Fibroblast of the aortic adventitia (primary cell): Measurements from ENCODE around the gene GNAI2. TPM values are rescaled to one million over a fixed set of nuclear protein-coding genes. Genes with fewer than 3 reads are reported as not detected.
"Not testable (repeated sequence)": the region's sequence is repeated elsewhere in the genome, so short reads cannot be mapped to it uniquely, and the experiment has no call there.

Source experiments
- DNase-seq: peaks from one replicate; pipeline ENCODE4 v3.0.0-alpha.2; 2010; ENCODE audit warnings: low read depth
- H3K4me3 ChIP-seq: 2 replicates; pipeline ENCODE4 v1.5.1; 2011; ENCODE audit warnings: low read depth, mild to moderate bottlenecking, control low read depth, low read length, moderate library complexity
- CTCF ChIP-seq: IDR thresholded peaks from 2 replicates; pipeline ENCODE4 v1.5.1; 2011; ENCODE audit warnings: mild to moderate bottlenecking, low read length, control low read depth, inconsistent platforms; ENCODE audit not compliant: insufficient read depth
- total RNA-seq: library from RNA; depleted of rRNA; stranded (reverse); fragments of >200 nt; gene quantifications from 2 replicates; pipeline ENCODE4 v1.2.3, GENCODE V29; 2012; ENCODE audit warnings: low replicate concordance

Gene GNAI2
- total RNA-seq, 1 donor, result 195 TPM

- H3K4me3 ChIP-seq, result no peak overlapping the region
- DNase-seq, result no peak
- TF ChIP-seq CTCF, result no peak
Observed at GRCh38 chr3:50222169-50222528, 13.9 kb upstream of the GNAI2 start.

GRCh38 chr3:50224639-50225038 is 11.4 kb upstream of the GNAI2 start:
- no peak for DNase-seq
- TF ChIP-seq CTCF, result no peak
- H3K4me3 ChIP-seq, result no peak overlapping the region

DNA sequence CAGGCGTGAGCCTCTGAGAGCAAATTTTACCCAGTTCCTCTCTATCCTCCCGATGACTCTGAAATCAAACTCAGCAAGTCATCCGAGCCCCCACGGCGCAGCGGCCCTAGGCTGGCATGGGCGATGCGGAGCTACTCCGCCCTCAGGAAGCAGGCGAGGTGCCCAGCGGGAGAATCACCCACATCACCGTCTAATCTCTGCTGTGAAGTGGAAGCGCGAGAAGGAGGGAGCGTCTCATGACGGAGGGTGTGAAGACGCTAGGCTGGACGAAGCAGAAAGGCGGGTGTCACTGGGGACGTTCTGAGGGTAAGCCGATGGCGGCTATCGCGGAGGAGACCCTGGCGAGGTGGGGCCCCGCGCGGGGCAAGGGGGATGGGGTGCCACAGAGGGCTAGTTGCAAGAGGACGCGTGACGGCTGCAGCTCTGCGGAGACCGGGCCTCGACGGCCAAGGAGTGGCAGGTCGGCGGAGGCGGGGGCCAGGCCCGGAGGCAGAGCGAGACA is 9.1 kb upstream of the GNAI2 start:
- peak; percentile 43 for DNase-seq
- TF ChIP-seq CTCF, result no peak
- peak overlapping the region; percentile 65 for H3K4me3 ChIP-seq

DNA sequence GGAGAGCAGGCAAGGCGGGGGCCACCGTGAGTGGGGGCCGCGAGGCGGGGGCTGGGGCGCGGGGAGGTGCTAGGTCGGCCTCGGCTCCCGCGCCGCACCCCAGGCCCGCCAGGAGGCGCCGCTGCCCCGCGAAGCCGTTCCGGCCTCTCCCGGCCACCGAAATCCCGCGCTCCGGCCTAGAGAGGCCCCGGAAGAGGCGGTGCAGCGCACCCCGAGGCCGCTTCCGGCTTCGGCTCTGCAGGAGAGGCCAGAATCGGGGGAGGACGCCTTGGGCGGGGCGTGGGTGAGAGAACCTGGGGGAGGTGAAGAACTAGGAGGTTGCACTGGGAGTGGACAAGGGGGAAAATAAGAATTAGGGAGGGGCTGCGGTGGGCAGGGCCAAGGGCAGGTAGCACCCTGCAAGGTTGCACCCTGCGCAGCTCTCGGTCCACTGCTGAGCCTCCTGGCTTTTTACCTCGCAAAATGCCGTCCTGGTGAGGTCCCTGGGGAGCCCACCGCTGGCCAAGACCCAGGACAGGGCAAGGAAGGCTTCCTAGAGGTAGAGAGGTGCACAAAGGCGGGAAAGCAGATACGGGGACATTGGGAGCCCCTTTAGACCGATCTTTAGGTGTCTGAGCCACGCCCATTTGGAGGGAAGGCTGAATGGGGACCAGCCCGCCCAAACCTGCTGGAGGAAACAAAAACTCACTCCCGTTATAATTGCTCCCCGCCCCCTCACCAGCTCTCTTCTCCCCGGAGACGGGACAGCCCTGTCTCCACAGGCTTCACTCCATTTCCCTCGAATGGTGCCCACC is 8.4 kb upstream of the GNAI2 start:
- peak; percentile 57 for TF ChIP-seq CTCF
- peak overlapping the region; percentile 87 for H3K4me3 ChIP-seq
- peak; percentile 83 for DNase-seq

DNA sequence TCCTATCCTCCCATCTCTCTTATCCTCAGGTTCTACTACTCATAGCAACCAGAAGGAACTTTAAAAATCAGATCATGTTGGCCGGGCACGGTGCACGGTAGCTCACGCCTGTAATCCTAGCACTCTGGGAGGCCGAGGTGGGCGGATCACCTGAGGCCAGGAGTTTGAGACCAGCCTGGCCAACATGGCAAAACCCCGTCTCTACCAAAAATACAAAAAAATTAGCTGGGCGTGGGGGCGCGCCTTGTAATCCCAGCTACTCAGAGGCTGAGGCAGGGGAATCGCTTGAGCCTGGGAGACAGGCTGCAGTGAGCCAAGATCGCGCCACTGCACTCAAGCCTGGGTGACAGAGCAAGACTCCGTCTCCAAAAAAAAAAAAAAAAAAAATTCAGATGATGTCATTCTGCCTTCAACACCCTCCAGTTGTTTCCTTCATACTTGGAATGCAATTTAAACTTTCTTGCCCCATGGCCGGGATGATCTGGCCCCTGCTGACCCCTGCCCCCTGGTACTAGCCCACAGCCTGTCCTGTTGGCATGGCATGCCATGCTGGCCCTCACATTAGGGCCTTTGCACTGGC is 7.7 kb upstream of the GNAI2 start:
- H3K4me3 ChIP-seq, result peak overlapping the region; percentile 87

GRCh38 chr3:50229490-50229889 is 6.5 kb upstream of the GNAI2 start:
- TF ChIP-seq CTCF, result no peak
- H3K4me3 ChIP-seq, result no peak overlapping the region

More for the DNA sequence above, 7.7 kb upstream of the GNAI2 start:
- not testable (repeated sequence) for DNase-seq

GRCh38 chr3:50230104-50230793 is 5.8 kb upstream of the GNAI2 start:
- DNase-seq, result no peak
- no peak overlapping the region for H3K4me3 ChIP-seq
- TF ChIP-seq CTCF, result no peak

More at GRCh38 chr3:50229490-50229889, 6.5 kb upstream of the GNAI2 start:
- no peak for DNase-seq
